Measurements from ENCODE around the gene PEX13.

PEX13 gene

DNA sequence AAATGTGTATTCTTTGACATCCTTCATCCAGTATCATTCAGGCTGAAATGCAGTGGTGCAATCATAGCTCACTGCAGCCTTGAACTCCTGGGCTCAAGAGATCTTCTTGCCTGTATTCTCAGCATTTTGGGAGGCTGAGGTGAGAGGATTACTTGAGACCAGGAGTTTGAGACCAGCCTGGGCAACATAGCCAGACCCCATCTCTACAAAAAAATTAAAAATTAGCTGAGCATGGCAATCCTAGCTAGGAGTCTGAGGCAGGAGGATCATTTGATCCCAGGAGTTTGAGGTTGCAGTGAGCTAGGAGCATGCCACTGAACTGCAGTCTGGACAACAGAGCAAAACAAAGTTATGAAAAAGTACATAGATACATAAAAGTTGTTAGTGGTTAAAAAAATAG lies 72.3 kb downstream of the PEX13 start:
- DNase-seq = no peak

DNA sequence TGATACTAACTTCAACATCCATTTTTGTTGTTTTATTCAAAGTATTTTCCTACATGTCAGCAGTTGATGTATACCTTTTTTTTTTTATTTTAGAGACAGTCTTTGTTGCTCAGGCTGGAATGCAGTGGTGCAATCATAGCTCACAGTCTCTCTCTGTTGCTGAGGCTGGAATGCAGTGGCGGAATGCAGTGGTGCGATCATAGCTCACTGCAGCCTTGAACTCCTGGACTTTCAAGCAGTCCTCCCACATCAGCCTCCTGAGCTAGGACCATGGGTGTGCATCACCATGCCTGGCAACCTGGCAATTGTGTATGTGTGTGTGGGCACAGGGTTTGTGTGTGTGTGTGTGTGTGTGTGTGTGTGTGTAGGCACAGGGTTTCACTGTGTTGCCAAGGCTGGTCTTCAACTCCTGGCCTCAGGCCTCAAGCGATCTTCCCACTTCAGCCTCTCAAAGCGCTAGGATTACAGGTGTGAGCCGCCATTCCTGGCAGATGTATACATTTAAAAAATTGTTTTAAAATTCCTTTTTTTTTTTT lies 72.9 kb downstream of the PEX13 start:
- no peak for DNase-seq

DNA sequence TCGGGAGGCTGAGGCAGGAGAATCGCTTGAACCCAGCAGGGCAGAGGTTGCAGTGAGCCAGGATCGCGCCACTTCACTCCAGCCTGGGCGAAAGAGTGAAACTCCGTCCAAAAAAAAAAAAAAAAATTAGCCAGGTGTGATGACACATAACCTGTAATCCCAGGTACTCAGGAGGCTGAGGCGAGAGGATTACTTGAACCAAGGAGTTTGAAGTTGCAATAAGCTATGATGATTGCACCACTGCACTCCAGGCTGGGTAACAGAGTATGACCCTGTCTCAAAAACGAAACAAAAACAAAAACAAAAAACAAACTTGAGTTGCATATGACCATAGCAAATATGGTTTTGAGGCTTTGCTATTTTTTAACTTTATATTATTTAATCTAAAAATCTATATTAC lies 74.0 kb downstream of the PEX13 start:
- DNase-seq = no peak

DNA sequence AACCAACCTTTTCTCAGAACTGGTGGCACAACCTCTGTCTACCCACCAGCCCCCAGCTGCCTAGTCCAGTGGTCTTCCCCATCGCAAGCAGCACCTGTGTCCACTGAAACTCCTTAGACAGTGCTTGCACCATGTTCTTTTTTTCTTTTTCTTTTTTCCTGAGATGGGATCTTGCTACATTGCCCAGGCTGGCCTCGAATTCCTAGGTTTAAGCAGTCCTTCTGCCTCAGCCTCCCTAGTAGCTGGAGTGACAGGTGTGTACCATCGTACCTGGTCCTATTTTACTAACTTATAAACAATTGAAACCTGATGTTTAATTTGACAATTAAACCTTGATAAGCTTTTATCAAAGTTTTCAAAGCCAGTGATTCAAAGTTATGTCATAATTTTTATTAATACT lies 78.9 kb downstream of the PEX13 start:
- no peak for DNase-seq

DNA sequence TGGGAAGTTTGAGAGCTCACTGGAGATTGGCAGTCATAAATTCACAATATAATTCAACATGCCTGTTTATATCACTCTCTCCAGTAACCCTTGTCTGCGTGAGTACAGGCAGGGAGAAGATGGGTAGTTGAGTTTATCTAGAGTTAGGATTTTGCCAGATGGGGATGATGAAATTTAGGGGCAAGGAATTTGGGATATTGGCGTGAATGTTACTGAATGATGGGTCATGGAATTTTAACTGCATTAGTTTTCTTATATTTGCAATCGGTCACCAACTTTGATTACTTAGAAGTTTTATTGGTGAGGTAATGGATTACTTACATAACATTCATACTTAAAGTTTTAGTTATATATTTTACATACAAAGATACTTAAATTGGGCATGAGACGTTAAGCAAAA lies 83.3 kb downstream of the PEX13 start:
- no peak for DNase-seq

Measured in NCI-H2081 treated with DMSO at 0.1 percent for 48 hours (cell line).